NCI-H345 (cell line): ENCODE measurements around the gene SMIM35.
A peak's percentile ranks its signal among the peaks of the same experiment; 100 is the strongest.

Experiments
- DNase-seq: peaks from one replicate; lab custom pipeline; 2025; lab: John Stamatoyannopoulos, UW

The SMIM35 gene

GRCh38 chr11:118086913-118087768 is at the start of gene SMIM35:
Gene SMIM35 (minus strand): TSS chr11:118086963. CDS start chr11:118086757, 206 bp downstream.
- peak; percentile 53 for DNase-seq

GRCh38 chr11:118136341-118136740 is 49.6 kb upstream of the SMIM35 start:
- DNase-seq, result no peak

GRCh38 chr11:118135796-118136165 is 49.0 kb upstream of the SMIM35 start:
- DNase-seq, result no peak

- no peak for DNase-seq
Observed at GRCh38 chr11:118135051-118135795, 48.5 kb upstream of the SMIM35 start.

- DNase-seq, result no peak
Observed at GRCh38 chr11:118133816-118134215, 47.1 kb upstream of the SMIM35 start.

- no peak for DNase-seq
Observed at GRCh38 chr11:118132385-118133151, 45.8 kb upstream of the SMIM35 start.

- no peak for DNase-seq
Observed at GRCh38 chr11:118129471-118130172, 42.9 kb upstream of the SMIM35 start.

GRCh38 chr11:118128721-118129470 is 42.1 kb upstream of the SMIM35 start:
- DNase-seq, result no peak

- no peak for DNase-seq
Observed at GRCh38 chr11:118128310-118128709, 41.5 kb upstream of the SMIM35 start.

- DNase-seq, result no peak
Observed at GRCh38 chr11:118126082-118126838, 39.5 kb upstream of the SMIM35 start.

GRCh38 chr11:118124929-118125535 is 38.3 kb upstream of the SMIM35 start:
- no peak for DNase-seq

GRCh38 chr11:118120793-118121192 is 34.0 kb upstream of the SMIM35 start:
- DNase-seq, result no peak

- no peak for DNase-seq
Observed at GRCh38 chr11:118117790-118118601, 31.2 kb upstream of the SMIM35 start.

GRCh38 chr11:118115048-118115447 is 28.3 kb upstream of the SMIM35 start:
- no peak for DNase-seq

- no peak for DNase-seq
Observed at GRCh38 chr11:118114266-118114665, 27.5 kb upstream of the SMIM35 start.

- DNase-seq, result no peak
Observed at GRCh38 chr11:118112711-118113430, 26.1 kb upstream of the SMIM35 start.

GRCh38 chr11:118111744-118112035 is 24.9 kb upstream of the SMIM35 start:
- no peak for DNase-seq

- DNase-seq, result no peak
Observed at GRCh38 chr11:118111019-118111743, 24.4 kb upstream of the SMIM35 start.
